Germinal center (tissue), 1 donor: Measurements from ENCODE around the gene NBL1.

ENCODE experiments used
- DNase-seq: peaks from one replicate; pipeline ENCODE4 v3.0.0; 2012; ENCODE audit warnings: mixed read lengths, low spot score

NBL1 gene

GRCh38 chr1:19703280-19703679, 59.2 kb downstream of the NBL1 start:
- DNase-seq, result no peak

- DNase-seq, result peak; percentile 77
These were observed 60.4 kb downstream of the NBL1 start for GRCh38 chr1:19704247-19705113.

DNA sequence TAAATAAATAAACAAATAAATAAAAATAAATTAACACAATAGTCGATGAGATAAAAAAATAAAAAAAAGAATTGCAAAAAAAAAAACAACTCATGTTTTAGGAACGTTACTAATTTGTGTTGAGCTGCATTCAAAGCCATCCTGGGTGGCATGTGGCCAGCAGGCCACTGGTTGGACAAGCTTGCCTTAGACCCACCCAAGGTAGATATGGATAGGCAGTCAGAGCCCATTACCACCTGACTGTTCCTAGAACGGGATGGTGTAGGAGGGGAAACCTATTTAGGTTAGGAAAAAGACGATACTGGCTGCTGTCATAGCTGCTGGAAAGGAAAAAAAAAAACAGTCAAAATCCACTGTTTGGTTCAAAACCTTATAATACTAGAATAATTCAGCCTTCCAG, 61.4 kb downstream of the NBL1 start:
- DNase-seq, result no peak

- DNase-seq, result no peak
These were observed 62.0 kb downstream of the NBL1 start for GRCh38 chr1:19706136-19706535.
